Large intestine (tissue), 3 donors: ENCODE results near the gene PIAS3. TPM values are rescaled to one million over a fixed set of nuclear protein-coding genes. Genes with fewer than 3 reads are reported as not detected.
"Not testable (repeated sequence)": the region's sequence is repeated elsewhere in the genome, so short reads cannot be mapped to it uniquely, and the experiment has no call there.

ENCODE experiments used
- DNase-seq, 2 donors: peaks; one replicate each; pipeline versions ENCODE4 v3.0.0 to v3.0.0-alpha.2; 2013
- H3K27ac ChIP-seq: one replicate; pipeline ENCODE4 v1.5.1; 2013; ENCODE audit warnings: low read length
- H3K27me3 ChIP-seq: 2 replicates; pipeline ENCODE4 v1.6.1; 2013; ENCODE audit warnings: low read length; ENCODE audit not compliant: control insufficient read depth, insufficient read depth
- H3K36me3 ChIP-seq: 2 replicates; pipeline ENCODE4 v1.6.1; 2013; ENCODE audit warnings: low read length; ENCODE audit not compliant: control insufficient read depth, insufficient read depth
- H3K4me1 ChIP-seq: one replicate; pipeline ENCODE4 v1.6.1; 2013; ENCODE audit warnings: low read length; ENCODE audit not compliant: control insufficient read depth, insufficient read depth
- H3K4me3 ChIP-seq: one replicate; pipeline ENCODE4 v1.5.1; 2013; ENCODE audit warnings: low read length
- H3K9me3 ChIP-seq: one replicate; pipeline ENCODE4 v1.6.1; 2013; ENCODE audit warnings: mild to moderate bottlenecking, low read depth, low read length, moderate library complexity; ENCODE audit not compliant: control insufficient read depth
- WGBS: methylation state at CpG from one replicate; pipeline ENCODE4 v1.1.5; 2013; ENCODE audit warnings: low lambda C conversion rate; ENCODE audit not compliant: insufficient coverage; 5-methylcytosine and 5-hydroxymethylcytosine counted together
- polyA plus RNA-seq: library from polyadenylated mRNA; unstranded; fragments of 120-200 nt; gene quantifications from one replicate; pipeline ENCODE4 v1.2.1, GENCODE V29; 2013

The PIAS3 gene
- polyA plus RNA-seq, 1 donor = 25.6 TPM

DNA sequence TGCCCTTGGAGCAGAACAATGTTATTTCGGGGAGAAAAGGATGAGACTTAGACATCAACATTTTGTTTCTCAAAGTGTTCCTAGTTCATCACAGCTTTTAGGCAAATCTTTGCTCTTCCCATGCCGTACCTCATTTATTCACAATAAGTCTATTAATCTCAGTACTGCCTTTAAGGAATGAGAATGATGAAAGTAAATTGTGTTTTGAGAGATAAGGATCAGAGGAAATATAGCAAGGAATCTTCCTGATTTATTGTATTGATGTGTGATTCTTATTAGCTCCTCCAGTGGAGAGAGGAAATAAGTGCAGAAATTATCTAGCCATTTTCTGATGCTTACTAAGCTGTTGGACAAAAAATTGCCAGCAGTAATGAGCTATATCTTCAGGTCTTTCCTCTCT is 32.9 kb downstream of the PIAS3 start:
- Histone ChIP-seq H3K36me3 (peaks cover 50% of the 10 kb centered on the region), H3K27me3 (no peaks in the 10 kb centered on the region), H3K9me3 (no peaks in the 10 kb centered on the region), H3K4me3 (no peak overlapping the region), H3K4me1 (peaks cover 4% of the 10 kb centered on the region), H3K27ac (no peak overlapping the region)
- WGBS = 100% methylated on average over 1 of the region's 2 CpGs
- no peak for DNase-seq

- Histone ChIP-seq H3K27ac (peak overlapping the region; percentile 86), H3K9me3 (no peaks in the 10 kb centered on the region), H3K36me3 (peaks cover 36% of the 10 kb centered on the region), H3K4me1 (peaks cover 4% of the 10 kb centered on the region), H3K27me3 (no peaks in the 10 kb centered on the region), H3K4me3 (peak overlapping the region; percentile 90)
- no peak for DNase-seq
- WGBS = 0% methylated on average over 4 of the region's 7 CpGs
Observed at GRCh38 chr1:145824499-145824842, 34.4 kb downstream of the PIAS3 start.

DNA sequence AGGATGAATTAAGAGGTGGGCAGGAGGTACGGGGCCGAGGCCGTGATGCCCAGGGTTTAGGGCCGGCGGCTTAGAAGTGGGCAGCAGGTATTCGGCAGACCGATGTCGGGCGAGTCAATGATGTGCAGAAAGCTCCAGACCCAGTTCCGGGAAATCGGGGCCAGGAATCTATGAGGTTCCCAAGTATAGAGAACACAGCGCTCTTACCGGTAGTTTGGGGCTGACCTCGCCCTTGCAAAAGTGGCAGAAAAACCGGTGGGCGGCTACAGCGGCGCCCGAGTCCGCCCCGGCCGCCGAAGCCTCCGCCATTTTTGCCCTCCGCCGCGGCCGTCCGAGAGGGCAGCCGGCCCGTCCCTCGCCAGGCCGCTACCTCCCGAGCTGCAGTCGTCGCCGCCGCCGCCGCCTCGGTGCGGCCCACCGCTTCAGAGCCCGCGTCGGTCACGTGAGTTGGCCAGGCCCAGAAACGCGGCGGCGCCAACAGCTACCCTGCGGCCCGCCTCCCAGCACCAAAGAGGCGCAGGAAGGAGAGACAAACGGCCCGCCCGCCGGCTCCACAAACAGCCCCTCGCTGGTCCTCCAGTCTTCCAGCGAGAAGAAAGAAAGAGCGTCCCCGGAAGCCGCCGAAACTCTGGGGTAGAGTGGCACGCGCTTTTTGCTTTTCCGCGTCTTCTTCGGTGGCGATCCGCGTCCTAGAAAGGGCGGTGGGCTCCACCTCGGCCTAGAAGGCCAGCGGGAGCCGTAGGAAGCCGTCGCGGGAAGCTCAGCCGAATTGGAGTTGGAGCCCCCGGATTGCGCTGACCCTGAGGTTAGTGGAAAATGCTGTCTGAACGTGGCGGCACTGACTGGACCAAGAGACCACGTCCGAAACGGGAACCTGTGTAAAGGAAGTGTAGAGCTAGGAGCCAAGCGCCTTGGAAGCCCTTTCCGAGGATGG is 35.0 kb downstream of the PIAS3 start, which contains the start of the genes POLR3C and RNF115:
Gene POLR3C, plus strand, starts transcription at position 636 of the 934 bp plus-strand sequence. CDS start 1,577 bp downstream, outside the sequence.
Gene RNF115, minus strand, starts transcription at position 531 of the 934 bp plus-strand sequence. Its CDS starts 222 bp downstream, at position 309.
- Histone ChIP-seq H3K4me3 (peak within 1 kb of the TSS; percentile 90), H3K27ac (peak within 1 kb of the TSS; percentile 86), H3K27me3 (no peaks in the 10 kb centered on the region), H3K9me3 (no peaks in the 10 kb centered on the region), H3K4me1 (peaks cover 4% of the 10 kb centered on the region), H3K36me3 (peaks cover 30% of the 10 kb centered on the region)
- DNase-seq = peak; percentile 81 to 92
- no CpG with 5 or more reads among the region's 89 CpGs for WGBS

- H3K27ac ChIP-seq, H3K9me3 ChIP-seq, H3K4me1 ChIP-seq, H3K27me3 ChIP-seq, H3K4me3 ChIP-seq, DNase-seq: not testable (repeated sequence)
- H3K36me3 ChIP-seq = peaks cover 20% of the 10 kb centered on the region
- no CpG with 5 or more reads among the region's 16 CpGs for WGBS
Observed at GRCh38 chr1:145822779-145823331, 36.0 kb downstream of the PIAS3 start.

DNA sequence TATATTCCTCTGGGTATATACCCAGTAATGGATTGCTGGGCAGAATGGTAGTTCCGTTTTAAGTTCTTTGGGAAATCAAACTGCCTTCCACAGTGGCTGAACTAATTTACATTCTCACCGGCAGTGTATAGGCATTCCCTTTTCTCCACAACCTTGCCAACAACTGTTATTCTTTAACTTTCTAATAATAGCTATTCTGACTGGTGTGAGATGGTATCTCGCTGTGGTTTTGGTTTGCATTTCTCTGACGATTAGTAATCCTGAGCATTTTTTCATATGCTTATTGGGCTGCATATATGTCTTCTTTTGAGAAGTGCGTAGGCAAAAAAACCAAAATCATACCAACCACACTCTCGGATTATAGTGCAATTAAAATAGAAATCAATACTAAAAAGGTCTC is 40.8 kb downstream of the PIAS3 start:
- not testable (repeated sequence) for DNase-seq
- WGBS = no CpG with 5 or more reads among the region's 6 CpGs

GRCh38 chr1:145812977-145813810 is 45.7 kb downstream of the PIAS3 start:
- not testable (repeated sequence) for H3K27ac ChIP-seq, H3K9me3 ChIP-seq, H3K36me3 ChIP-seq, H3K27me3 ChIP-seq, H3K4me3 ChIP-seq, DNase-seq, H3K4me1 ChIP-seq
- no CpG with 5 or more reads among the region's 6 CpGs for WGBS

More for the DNA sequence above, 40.8 kb downstream of the PIAS3 start:
- not testable (repeated sequence) for H3K27me3 ChIP-seq, H3K9me3 ChIP-seq, H3K4me1 ChIP-seq, H3K27ac ChIP-seq, H3K36me3 ChIP-seq, H3K4me3 ChIP-seq

DNA sequence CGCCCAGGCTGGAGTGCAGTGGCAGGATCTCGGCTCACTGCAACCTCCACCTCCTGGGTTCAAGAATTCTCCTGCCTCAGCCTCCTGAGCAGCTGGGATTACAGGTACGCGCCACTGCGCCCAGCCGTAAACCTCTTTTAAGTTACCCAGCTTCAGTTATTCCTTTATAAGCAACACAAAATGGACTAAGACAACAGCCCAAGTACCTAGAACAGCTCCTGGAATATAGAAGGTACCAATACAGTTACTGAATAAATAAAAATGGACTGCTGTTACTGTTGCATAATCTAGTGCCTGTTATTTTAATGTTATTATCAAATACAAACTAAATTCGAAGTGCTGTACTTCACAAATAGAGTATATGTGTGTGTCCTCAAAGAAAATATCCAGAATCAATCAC is 52.0 kb downstream of the PIAS3 start:
- Histone ChIP-seq H3K4me3 (no peak overlapping the region), H3K27me3 (no peaks in the 10 kb centered on the region), H3K4me1 (no peaks in the 10 kb centered on the region), H3K27ac (no peak overlapping the region), H3K36me3 (peaks cover 4% of the 10 kb centered on the region), H3K9me3 (no peaks in the 10 kb centered on the region)
- DNase-seq = no peak
- 100% methylated on average over 5 of the region's 7 CpGs for WGBS

GRCh38 chr1:145806408-145806807 is 52.5 kb downstream of the PIAS3 start:
- no CpG with 5 or more reads among the region's 4 CpGs for WGBS
- no peak overlapping the region for H3K4me3 ChIP-seq
- H3K36me3 ChIP-seq = peaks cover 4% of the 10 kb centered on the region
- no peak for DNase-seq
- no peak overlapping the region for H3K27ac ChIP-seq
- H3K9me3 ChIP-seq = no peaks in the 10 kb centered on the region
- no peaks in the 10 kb centered on the region for H3K27me3 ChIP-seq
- H3K4me1 ChIP-seq = no peaks in the 10 kb centered on the region

DNA sequence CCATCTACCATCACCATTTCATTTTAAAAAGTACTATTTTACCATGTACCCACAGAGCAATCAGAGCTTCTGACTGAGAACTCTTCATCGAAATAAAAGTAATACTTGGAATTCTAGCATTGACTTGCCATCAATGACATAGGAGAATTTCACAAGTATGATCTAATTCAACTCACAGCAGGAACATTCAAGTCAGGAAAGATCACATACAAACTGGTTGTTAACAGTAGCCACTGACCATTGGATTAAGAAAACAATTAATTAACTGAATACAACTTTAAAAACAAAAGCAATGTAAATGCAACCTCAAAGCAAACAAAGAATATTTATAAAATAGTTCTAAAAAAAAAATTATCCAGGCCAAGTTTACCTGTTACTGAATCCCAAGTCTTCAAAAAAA is 53.8 kb downstream of the PIAS3 start:
- no CpG with 5 or more reads among the region's 1 CpG for WGBS

More for the DNA sequence above, 53.8 kb downstream of the PIAS3 start:
- H3K4me3 ChIP-seq = no peak overlapping the region
- no peak for DNase-seq
- H3K27ac ChIP-seq = no peak overlapping the region
- H3K9me3 ChIP-seq = no peaks in the 10 kb centered on the region
- no peaks in the 10 kb centered on the region for H3K27me3 ChIP-seq
- H3K36me3 ChIP-seq = peaks cover 4% of the 10 kb centered on the region
- no peaks in the 10 kb centered on the region for H3K4me1 ChIP-seq
